Testis (tissue), 2 donors: ENCODE data around the gene L3MBTL4.

Experiments
- POLR2A ChIP-seq: fragments of 450-650 bp; IDR thresholded peaks from one replicate; pipeline ENCODE4 v1.6.1; 2017; ENCODE audit warnings: antibody characterized with exemption, mild to moderate bottlenecking, moderate library complexity
- TF ChIP-seq, protein P1 (sequence below), 3 experiments: fragments of 450-650 bp in 2 of 3; fragments of 200-600 bp in 1 of 3; sonication (generic) in 1 of 3; IDR thresholded peaks; one replicate each; pipeline ENCODE4 v1.5.1; 2016 to 2019; ENCODE audit warnings: antibody characterized with exemption in 3 of 3, mild to moderate bottlenecking in 2 of 3, moderate library complexity in 1 of 3

DNA sequence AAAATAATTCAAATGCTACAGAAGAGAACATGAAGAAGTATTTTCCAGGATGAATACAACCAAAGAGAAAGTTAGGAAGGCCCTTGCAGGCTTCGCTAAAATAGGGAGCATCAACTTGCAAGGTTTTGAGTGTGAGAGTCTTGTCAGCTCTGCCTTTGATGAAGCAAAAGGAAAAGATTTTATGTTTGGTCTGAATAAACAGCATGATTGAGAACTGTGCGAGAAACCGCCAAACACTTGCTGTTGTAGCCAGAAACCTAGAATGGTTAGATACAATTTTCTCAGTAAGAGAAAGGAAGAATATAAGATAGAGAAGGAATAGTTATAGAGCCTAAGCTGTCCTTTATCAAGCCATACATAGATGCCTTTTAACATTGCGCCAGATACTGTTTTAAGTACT is 163.6 kb downstream of the L3MBTL4 start:
- TF ChIP-seq, protein P1, sequence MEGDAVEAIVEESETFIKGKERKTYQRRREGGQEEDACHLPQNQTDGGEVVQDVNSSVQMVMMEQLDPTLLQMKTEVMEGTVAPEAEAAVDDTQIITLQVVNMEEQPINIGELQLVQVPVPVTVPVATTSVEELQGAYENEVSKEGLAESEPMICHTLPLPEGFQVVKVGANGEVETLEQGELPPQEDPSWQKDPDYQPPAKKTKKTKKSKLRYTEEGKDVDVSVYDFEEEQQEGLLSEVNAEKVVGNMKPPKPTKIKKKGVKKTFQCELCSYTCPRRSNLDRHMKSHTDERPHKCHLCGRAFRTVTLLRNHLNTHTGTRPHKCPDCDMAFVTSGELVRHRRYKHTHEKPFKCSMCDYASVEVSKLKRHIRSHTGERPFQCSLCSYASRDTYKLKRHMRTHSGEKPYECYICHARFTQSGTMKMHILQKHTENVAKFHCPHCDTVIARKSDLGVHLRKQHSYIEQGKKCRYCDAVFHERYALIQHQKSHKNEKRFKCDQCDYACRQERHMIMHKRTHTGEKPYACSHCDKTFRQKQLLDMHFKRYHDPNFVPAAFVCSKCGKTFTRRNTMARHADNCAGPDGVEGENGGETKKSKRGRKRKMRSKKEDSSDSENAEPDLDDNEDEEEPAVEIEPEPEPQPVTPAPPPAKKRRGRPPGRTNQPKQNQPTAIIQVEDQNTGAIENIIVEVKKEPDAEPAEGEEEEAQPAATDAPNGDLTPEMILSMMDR (IDR thresholded peaks at IDR 0.05): no peak
- TF ChIP-seq POLR2A: no peak
